GM19240 (cell line): Measurements from ENCODE around the gene SUCNR1.
"Not testable (repeated sequence)": the region's sequence is repeated elsewhere in the genome, so short reads cannot be mapped to it uniquely, and the experiment has no call there.

Experiments used
- DNase-seq: peaks from one replicate; pipeline ENCODE4 v3.0.0; 2011; ENCODE audit warnings: low spot score; ENCODE audit not compliant: insufficient read length

SUCNR1 gene, protein sequence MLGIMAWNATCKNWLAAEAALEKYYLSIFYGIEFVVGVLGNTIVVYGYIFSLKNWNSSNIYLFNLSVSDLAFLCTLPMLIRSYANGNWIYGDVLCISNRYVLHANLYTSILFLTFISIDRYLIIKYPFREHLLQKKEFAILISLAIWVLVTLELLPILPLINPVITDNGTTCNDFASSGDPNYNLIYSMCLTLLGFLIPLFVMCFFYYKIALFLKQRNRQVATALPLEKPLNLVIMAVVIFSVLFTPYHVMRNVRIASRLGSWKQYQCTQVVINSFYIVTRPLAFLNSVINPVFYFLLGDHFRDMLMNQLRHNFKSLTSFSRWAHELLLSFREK

DNA sequence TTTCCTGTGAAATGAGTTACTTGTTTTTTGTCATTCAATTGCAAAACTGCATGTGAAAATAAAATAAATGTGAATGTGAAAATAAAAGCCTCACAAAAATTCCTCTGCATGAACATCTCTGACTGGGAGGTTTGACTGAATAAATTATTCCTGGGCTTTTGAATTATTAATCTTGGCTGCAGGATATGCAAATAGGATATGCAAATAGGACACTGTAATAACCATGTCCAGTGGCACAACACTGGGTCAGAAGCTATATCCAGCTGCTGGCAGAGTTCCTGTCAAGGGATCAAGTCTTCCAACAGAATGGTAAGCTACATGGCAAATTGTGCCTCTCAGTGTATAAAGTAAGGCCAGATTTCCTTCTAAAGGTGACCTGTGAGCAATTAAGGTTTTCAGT is at the start of gene SUCNR1:
TSS of gene SUCNR1 (plus strand) at position 246 of the 400 bp plus-strand sequence. CDS start 6,250 bp downstream, outside the sequence.
- DNase-seq: no peak

DNA sequence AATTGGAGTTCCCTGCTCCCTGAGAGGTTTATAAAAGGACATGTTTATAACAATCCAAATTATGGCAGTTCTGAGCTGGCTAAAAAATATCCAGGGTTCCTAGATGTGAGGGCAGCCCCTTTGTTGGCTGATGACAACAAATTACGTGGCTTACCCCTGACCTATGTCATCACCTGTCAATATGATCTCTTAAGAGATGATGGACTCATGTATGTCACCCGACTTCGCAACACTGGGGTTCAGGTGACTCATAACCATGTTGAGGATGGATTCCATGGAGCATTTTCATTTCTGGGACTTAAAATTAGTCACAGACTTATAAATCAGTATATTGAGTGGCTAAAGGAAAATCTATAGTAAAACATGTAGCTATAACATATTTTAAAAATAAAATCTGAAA is 45.6 kb upstream of the SUCNR1 start:
- DNase-seq: no peak

DNA sequence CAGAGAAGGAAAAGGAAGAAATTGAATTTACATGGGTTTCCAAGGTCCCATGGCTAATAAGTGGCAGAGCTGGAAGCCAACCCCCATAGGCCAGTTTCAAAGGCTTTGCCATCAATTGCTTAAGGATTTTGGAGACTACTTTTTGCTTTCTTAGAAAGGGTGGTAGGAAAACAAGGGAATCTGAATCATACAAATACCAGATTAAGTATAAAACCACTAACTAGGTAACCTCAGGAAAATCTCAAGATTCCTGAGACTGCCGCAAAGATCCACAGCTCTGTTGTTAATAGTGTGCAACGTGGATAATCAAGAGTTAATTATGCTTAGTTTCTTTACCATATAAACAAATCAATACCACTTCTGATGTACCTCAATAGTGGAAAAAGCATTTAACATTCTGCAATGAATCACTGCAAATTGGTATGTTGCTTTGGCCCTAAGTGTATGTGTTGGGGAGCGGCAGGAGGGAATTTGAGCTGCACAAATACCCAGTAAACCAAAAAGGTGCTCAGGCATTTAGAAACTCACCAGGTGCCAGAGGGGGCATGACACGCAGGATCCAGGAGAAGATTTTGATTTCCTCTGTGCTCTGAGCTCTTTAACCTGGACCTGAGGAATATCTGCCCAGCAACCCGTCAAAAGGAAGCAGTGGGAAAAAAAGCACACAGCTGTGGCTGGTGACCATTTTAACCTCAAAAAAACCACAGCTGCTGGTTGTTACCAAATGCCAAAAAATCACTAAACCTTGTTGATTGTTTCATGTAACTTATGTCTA is 37.5 kb upstream of the SUCNR1 start:
- no peak for DNase-seq

GRCh38 chr3:151837057-151837456 is 36.4 kb upstream of the SUCNR1 start:
- DNase-seq: no peak

GRCh38 chr3:151838574-151839312 is 34.7 kb upstream of the SUCNR1 start:
- DNase-seq: no peak

DNA sequence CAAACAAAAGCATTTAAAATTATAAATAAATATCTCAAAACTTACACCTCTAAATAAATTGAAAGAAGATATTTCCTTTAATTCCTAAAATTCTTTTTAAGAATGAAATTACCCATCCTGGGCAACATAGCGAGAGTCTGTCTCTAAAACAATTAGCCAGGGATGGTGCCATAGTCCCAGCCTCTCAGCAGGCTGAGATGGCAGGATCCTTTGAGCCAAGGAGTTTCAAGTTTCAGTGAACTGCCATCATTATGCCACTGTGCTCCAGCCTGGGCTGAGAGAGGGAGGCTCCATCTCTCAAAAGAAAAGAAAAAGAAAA is 34.2 kb upstream of the SUCNR1 start:
- DNase-seq: no peak

- DNase-seq: no peak
Observed at GRCh38 chr3:151841801-151842200, 31.6 kb upstream of the SUCNR1 start.

- DNase-seq: no peak
Observed at GRCh38 chr3:151843275-151843674, 30.2 kb upstream of the SUCNR1 start.

GRCh38 chr3:151845306-151845905 is 28.0 kb upstream of the SUCNR1 start:
- DNase-seq: no peak

- not testable (repeated sequence) for DNase-seq
Observed at GRCh38 chr3:151850065-151850464, 23.4 kb upstream of the SUCNR1 start.

GRCh38 chr3:151852074-151852811 is 21.2 kb upstream of the SUCNR1 start:
- no peak for DNase-seq

GRCh38 chr3:151856118-151856517 is 17.3 kb upstream of the SUCNR1 start:
- DNase-seq: no peak

- DNase-seq: no peak
Observed at GRCh38 chr3:151856641-151857040, 16.8 kb upstream of the SUCNR1 start.

DNA sequence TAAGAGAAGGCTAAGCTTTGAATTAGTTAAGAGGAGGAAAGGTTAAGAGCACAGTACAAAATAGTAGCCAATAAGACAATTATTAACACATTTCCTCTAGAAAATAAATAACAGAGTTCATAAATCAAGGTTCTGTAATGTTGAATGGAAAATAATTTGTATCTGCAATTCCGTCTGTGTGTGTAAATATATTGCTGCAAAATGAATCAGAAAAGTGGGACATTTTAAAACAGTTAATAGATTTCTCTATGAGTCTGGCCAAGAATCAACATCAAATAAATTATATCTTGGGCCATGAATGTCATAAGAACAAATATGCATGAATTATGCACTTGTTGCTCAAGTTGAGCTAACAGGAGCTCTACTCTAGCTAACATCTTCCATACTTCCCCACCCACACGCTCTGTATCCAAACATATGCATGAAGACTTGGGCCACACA is 14.2 kb upstream of the SUCNR1 start:
- DNase-seq: no peak

- no peak for DNase-seq
Observed at GRCh38 chr3:151859905-151860304, 13.5 kb upstream of the SUCNR1 start.

DNA sequence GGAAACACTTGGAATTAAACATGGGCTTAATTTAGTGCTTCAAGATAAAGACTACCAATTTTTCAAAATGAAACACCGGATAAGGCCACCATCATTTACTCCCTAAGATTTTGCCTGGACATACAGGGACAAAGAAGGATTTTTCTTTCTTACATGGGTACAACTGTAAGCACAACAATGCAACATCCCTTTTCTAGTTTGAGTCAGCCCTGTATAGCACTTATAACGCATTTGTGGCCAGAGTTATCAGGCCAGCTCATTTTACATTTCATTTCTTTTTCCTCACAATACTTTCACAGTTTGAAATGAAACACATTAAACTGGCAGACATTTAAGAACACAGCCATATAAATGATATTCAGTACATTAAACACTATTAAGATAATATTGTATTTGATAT is 9.8 kb upstream of the SUCNR1 start:
- DNase-seq: no peak

GRCh38 chr3:151864423-151865101 is 8.9 kb upstream of the SUCNR1 start:
- no peak for DNase-seq

DNA sequence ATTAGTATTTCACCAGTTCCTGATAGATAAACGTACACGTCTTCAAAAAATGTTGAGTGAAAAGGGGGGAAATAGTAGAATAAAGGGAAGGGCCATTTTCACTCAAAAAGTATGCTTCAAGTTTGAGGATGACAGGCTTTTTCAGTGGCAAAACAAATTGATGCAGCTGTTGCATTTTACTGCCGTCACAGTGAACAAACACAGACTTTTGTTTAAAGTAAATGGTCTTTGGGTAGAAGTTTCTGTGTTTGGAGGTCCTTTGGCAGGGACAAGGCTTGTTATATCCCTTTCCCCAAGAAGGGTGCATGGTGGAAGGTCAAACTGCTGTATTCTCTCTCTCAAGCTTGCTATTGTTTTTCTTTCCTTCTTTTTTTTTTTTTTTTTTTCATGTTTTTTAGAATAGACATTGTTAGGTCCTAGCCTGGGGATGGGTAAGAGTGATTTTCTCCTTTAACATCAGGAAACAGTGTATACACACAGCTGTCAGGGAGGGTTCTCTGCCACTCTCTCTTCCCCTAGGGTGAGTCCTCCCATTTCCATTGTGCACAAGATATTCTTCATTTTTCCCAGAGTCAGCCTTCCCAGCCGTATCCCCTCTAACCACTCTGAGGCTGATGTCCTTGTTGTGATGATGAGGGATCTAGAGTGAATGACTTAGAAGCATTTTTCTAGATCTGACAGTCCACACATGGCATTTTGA is 6.6 kb upstream of the SUCNR1 start:
- DNase-seq: no peak

GRCh38 chr3:151867666-151868065 is 5.8 kb upstream of the SUCNR1 start:
- no peak for DNase-seq

- no peak for DNase-seq
Observed at GRCh38 chr3:151869181-151869580, 4.3 kb upstream of the SUCNR1 start.
